ENCODE measurements around the gene DBNL.

DBNL gene

DNA sequence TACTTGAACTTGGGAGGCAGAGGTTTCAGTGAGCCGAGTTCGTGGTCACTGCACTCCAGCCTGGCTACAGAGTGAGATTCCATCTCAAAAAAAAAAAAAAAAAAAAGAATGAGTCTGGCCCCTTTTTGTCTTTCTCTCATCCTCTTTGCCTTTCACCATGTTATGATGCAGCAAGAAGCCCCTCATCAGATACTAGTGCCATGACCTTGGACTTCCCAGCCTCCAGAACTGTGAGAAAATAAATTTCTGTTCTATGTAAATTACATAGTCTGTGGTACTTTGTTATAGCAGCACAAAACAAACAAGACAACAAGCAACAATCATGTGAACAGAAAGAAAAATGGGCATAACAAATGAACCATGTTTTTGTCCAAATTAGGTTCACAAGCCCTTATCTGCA lies 2.3 kb upstream of the DBNL start:
- DNase-seq (ENCODE audit: low read depth in 4 of 4, low spot score in 1 of 4), result no peak

DNA sequence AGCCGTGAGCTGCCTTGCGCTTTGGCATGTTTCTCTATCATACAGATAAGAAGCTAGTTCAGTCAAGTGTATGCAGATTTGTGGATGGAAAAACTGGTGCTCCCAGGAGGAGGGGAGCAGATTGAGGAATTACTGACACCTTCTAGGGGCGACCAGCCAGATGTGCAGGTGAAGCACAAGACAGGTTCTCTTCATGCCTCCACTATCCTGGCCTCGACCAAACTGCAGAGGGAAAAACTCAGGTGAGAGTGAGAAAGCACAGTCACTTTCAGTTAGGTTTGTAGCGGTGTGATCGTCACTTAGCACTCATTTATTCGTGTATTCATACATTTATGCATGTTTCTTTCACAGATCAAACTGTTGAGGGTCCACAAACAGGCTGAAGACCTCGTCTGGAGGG lies 600 bp upstream of the DBNL start:
- DNase-seq (ENCODE audit: low read depth in 4 of 4, low spot score in 1 of 4), result no peak

GRCh38 chr7:44045226-44046014 lies 918 bp downstream of the DBNL start:
- no peak for DNase-seq (ENCODE audit: low read depth in 4 of 4, low spot score in 1 of 4)

DNA sequence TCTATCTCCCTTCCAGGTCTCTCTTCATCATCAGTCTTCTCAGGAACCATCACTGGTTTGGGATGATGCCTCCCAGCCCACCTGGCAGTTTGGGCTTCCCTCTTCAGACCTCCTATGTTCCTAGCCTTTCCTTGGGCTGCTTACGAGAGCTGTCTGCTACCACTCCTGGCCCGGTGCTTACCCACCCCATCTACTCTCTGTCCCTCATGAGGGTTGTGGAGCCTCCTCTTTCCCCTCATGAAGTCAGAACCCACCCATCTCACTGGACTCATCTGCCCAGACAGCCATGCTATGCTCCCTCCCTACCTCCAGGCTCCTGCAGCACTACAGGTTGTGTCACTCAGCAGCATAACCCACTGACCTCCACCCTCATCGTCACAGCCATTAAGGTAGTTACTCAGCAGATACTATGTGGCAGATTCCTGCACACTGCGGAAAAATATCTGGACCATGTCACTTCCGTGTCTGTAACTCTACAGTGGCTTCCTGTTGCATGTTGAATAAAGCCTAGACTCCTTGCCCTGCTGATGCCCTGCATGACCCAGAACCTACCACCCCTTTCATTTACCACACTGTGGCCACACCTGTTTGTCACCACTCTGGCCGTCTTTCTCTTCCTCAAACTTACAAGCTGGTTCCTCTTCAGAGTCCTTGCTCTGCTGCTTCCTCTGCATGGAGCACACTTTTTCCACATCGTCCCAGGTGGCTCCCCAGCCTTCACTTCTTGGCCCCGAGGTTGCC lies 2.0 kb downstream of the DBNL start:
- no peak for DNase-seq (ENCODE audit: low read depth in 4 of 4, low spot score in 1 of 4)

DNA sequence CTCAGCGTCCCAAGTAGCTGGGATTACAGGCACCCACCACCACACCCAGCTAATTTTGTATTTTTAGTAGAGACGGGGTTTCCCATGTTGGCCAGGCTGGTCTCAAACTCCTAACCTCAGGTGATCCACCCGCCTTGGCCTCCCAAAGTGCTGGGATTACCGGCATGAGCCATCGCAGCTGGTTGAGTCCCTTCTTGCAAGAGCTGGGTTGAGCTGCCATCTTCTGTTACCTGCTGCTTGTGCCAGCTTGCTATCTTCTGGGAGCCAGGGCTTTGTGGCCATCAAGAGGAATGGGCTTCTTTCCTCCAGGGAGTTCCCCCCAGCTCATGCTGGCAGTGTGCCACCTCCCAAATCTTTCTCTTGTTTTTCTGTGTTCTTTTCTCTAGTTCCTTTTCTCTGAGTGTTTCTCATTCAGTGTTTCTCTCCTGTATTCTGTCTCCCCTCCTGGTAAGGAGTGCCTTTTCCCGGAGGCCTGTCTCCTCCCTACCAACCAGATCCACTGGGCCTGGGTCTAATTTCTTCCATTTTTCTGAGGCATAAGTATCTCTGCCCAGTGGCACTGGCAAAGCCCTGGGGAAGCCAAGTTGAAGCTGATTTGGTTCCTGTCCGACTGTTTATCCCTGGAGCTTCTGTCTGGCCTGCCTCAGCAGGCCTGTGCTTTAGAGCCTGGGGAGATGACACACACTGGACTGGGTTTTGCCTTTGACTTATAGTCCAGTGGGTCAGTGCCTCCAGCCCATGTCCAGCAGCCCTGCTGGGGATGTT lies 3.7 kb downstream of the DBNL start:
- no peak for DNase-seq (ENCODE audit: low read depth in 4 of 4, low spot score in 1 of 4)

DNA sequence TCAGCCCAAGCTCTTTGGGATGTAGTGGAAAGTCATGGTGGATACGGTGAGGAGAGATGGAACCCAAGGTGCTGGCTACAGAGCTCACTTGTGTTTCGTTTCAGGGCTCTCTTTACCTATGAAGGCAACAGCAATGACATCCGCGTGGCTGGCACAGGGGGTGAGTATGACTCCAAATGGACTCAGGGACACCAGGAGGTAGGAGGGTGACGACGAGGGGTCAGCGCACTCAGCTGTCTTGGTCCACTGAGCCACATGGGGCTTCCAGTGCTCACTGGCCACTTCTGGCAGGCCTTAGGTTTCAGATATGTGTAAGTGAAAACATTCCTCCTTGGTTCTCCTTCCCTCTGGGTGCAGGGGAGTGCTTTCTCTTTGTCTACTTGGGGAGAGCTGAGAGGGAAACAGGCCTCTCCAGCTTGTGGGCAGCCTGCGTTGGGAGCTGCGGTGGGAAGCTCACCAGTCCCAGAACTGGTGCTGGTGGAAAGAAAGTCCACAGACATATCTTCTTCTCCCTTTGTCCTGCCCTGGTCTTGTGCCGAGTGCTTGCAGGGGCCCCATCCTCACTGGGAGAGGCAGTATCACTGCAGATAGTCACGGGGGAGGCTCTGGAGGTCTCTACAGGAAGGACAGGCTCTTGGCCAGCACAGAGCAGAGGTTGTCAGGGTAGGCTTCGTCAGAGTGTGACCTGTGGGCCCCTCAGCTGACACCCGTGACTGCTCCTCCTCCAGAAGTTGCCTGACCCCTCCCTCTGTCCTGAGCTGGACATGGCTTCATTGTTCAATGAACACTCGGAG lies 5.8 kb downstream of the DBNL start:
- no peak for DNase-seq (ENCODE audit: low read depth in 4 of 4, low spot score in 1 of 4)

DNA sequence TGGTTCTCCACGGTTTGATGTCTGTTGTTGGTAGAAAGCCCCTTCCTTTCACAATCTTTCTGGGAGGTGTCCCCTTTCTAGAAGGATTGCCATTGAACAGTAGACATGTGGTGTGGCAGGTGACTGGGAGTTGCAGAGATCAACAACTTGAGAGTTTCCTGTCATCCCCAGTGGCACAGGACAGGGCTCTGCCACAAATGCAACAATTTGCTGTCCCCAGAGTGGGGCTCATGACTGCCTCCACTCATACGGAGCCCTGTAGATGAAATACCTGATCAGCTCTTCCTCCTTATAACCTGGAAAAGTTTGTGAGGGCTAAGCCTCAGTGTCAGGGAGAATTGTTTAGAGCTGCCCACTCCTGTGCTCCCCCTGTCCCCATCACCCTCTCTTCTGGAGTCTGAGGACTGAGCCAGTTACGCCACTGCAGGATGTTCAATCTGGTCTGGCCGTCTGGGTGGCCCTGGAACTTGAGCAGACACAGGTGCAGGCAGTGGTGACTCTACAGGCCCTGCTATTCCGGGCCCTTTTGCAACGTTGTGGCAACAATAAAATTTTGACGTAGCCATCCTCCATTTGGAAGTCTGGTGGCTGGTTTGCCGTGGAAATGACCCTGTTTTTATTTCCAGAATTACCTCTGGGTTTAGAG lies 6.5 kb downstream of the DBNL start:
- DNase-seq (ENCODE audit: low read depth in 4 of 4, low spot score in 1 of 4), result no peak

DNA sequence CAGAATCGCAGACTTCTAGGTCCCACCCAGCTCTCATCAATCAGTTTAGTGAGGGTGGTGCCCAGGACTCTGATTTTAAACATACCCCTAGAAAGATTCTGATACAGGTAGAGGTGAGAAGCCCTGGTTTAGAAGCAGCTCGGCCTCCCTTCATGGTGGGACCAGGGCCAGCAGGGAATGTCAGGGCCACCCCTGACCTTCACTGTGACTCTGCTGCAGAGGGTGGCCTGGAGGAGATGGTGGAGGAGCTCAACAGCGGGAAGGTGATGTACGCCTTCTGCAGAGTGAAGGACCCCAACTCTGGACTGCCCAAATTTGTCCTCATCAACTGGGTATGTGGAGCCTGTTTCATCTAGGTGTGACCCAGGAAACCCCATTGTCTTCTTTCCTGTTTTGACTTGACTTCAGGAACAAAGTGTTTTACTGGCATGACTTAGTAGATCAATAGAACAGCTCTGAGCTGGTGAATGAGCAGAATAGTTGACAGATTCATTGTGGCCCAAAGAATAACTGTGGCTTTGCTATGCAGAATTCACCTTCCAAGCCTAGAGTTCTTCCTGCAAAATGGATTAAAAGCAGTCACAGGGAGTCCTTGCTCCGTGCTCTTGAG lies 7.2 kb downstream of the DBNL start:
- no peak for DNase-seq (ENCODE audit: low read depth in 4 of 4, low spot score in 1 of 4)

DNA sequence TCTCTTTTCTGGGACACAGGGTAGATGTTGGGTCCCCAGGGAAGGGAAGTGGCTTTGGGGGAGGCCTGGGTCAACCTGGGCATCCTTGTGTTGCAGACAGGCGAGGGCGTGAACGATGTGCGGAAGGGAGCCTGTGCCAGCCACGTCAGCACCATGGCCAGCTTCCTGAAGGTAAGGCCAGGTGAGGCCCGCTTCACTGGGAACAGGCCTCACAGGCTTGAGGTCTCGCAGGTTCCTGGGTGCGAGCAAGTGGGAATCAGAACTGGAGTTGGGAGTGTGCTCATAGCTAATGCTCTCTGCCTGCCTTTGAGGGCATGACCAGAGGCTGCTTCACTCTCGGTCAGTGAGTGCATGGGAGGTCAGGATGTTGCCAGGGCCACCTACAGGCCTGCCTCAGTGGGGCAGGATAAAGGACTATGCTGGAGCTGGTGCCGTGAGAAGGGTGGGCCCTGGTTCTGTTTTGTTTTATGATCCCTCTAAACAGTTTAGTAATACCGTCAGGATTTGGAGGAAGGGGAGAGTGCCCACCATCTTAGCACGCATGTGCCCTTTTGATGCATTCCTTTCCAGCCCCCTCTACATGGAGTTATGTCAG lies 8.4 kb downstream of the DBNL start:
- DNase-seq (ENCODE audit: low read depth in 4 of 4, low spot score in 1 of 4), result no peak

DNA sequence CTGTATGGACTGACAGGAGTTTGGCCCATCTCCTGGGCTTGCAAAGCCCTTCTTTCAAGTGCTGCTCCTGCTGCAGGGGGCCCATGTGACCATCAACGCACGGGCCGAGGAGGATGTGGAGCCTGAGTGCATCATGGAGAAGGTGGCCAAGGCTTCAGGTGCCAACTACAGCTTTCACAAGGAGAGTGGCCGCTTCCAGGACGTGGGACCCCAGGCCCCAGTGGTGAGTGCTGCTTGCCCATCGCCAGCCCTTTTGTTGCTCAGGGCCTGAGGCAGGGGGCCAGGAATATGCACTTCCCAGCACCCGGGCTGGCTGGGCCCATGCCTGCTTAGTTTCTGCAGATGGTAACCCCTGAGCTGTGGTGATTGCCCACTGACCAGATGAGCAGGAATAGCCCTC lies 12.2 kb downstream of the DBNL start:
- DNase-seq (ENCODE audit: low read depth in 4 of 4, low spot score in 1 of 4), result no peak

GRCh38 chr7:44057181-44057848 lies 12.8 kb downstream of the DBNL start:
- DNase-seq (ENCODE audit: low read depth in 4 of 4, low spot score in 1 of 4), result no peak

- no peak for DNase-seq (ENCODE audit: low read depth in 4 of 4, low spot score in 1 of 4)
Measured at GRCh38 chr7:44057849-44058758, 13.6 kb downstream of the DBNL start.

GRCh38 chr7:44058759-44059218 lies 14.3 kb downstream of the DBNL start:
- no peak for DNase-seq (ENCODE audit: low read depth in 4 of 4, low spot score in 1 of 4)

- no peak for DNase-seq (ENCODE audit: low read depth in 4 of 4, low spot score in 1 of 4)
Measured at GRCh38 chr7:44059219-44060090, 15.0 kb downstream of the DBNL start.

- DNase-seq (ENCODE audit: low read depth in 4 of 4, low spot score in 1 of 4), result no peak
Measured at GRCh38 chr7:44060091-44060947, 15.8 kb downstream of the DBNL start.

DNA sequence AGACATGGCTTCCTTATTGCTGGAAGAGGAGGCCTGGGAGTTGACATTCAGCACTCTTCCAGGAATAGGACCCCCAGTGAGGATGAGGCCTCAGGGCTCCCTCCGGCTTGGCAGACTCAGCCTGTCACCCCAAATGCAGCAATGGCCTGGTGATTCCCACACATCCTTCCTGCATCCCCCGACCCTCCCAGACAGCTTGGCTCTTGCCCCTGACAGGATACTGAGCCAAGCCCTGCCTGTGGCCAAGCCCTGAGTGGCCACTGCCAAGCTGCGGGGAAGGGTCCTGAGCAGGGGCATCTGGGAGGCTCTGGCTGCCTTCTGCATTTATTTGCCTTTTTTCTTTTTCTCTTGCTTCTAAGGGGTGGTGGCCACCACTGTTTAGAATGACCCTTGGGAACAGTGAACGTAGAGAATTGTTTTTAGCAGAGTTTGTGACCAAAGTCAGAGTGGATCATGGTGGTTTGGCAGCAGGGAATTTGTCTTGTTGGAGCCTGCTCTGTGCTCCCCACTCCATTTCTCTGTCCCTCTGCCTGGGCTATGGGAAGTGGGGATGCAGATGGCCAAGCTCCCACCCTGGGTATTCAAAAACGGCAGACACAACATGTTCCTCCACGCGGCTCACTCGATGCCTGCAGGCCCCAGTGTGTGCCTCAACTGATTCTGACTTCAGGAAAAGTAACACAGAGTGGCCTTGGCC lies 16.6 kb downstream of the DBNL start:
- no peak for DNase-seq (ENCODE audit: low read depth in 4 of 4, low spot score in 1 of 4)

Measured in stimulated activated CD4-positive, alpha-beta T cell treated with anti-CD3 and anti-CD28 coated beads, Interleukin-1b, Interleukin-23, amount 100 ng/mL, for 24 hours (primary cell).